WTC11 (cell line): ENCODE measurements around the gene GALNT9. TPM values are rescaled to one million over a fixed set of nuclear protein-coding genes. Genes with fewer than 3 reads are reported as not detected.

Source experiments
- ATAC-seq: fragments of 200-7000 bp; cut with Tn5 transposase; 2 replicates; pipeline ENCODE4 v1.10.0; 2021; ENCODE audit warnings: mild to moderate bottlenecking, moderate library complexity
- CTCF ChIA-PET: fragments of 300-600 bp; sonication (Branson Sonifier 250); formaldehyde crosslinking; loops from one replicate; lab custom pipeline; 2021; ENCODE audit warnings: antibody characterized with exemption; lab: Charles Lee
- POLR2A ChIA-PET: fragments of 350-600 bp; sonication (Branson Sonifier 250); formaldehyde crosslinking; loops from one replicate; lab custom pipeline; 2021; ENCODE audit warnings: antibody characterized with exemption; lab: Charles Lee
- DNase-seq: peaks from one replicate; pipeline ENCODE4 v3.0.0; 2021; ENCODE audit warnings: low spot score
- H3K27ac Mint-ChIP-seq: 2 replicates; pipeline ENCODE4 v1.8.0; 2021; ENCODE audit warnings: mixed read lengths
- H3K27me3 Mint-ChIP-seq: 2 replicates; pipeline ENCODE4 v1.8.0; 2021; ENCODE audit warnings: low read depth, mild to moderate bottlenecking, moderate library complexity, mixed read lengths
- H3K36me3 Mint-ChIP-seq: 2 replicates; pipeline ENCODE4 v1.8.0; 2021; ENCODE audit warnings: mixed read lengths
- H3K4me1 Mint-ChIP-seq: 2 replicates; pipeline ENCODE4 v1.8.0; 2022; ENCODE audit warnings: mixed read lengths
- H3K4me3 Mint-ChIP-seq: 2 replicates; pipeline ENCODE4 v1.8.0; 2021; ENCODE audit warnings: mild to moderate bottlenecking, moderate library complexity, mixed read lengths
- H3K9me3 Mint-ChIP-seq: 2 replicates; pipeline ENCODE4 v1.8.0; 2021; ENCODE audit warnings: mixed read lengths
- CBFB ChIP-seq: sonication (generic); formaldehyde crosslinking; IDR thresholded peaks from 2 replicates; pipeline ENCODE4 v1.8.1; 2022; ENCODE audit warnings: mild to moderate bottlenecking, low read depth, missing genetic modification reagents
- CREB1 ChIP-seq: sonication (generic); formaldehyde crosslinking; IDR thresholded peaks from 2 replicates; pipeline ENCODE4 v1.8.0; 2023; ENCODE audit warnings: mild to moderate bottlenecking, missing genetic modification reagents
- ELF4 ChIP-seq: sonication (generic); formaldehyde crosslinking; IDR thresholded peaks from 2 replicates; pipeline ENCODE4 v1.8.1; 2022; ENCODE audit warnings: low read depth, mild to moderate bottlenecking, moderate library complexity, missing genetic modification reagents
- EMX1 ChIP-seq: fragments of 250-450 bp; sonication (Bioruptor Pico); IDR thresholded peaks from 2 replicates; pipeline ENCODE4 v1.8.0; 2021; ENCODE audit warnings: mild to moderate bottlenecking
- FOXJ3 ChIP-seq: sonication (generic); formaldehyde crosslinking; IDR thresholded peaks from 2 replicates; pipeline ENCODE4 v1.9.0; 2021; ENCODE audit warnings: missing genetic modification reagents, mild to moderate bottlenecking, borderline replicate concordance
- FOXK1 ChIP-seq: sonication (generic); formaldehyde crosslinking; IDR thresholded peaks from 2 replicates; pipeline ENCODE4 v1.8.0; 2022; ENCODE audit warnings: mild to moderate bottlenecking, moderate library complexity, missing genetic modification reagents
- HMGA2 ChIP-seq: fragments of 250-450 bp; sonication (Bioruptor Pico); IDR thresholded peaks from 2 replicates; pipeline ENCODE4 v1.4.0; 2021; ENCODE audit warnings: mild to moderate bottlenecking, moderate library complexity
- JAZF1 ChIP-seq: fragments of 250-450 bp; sonication (Bioruptor Pico); IDR thresholded peaks from 2 replicates; pipeline ENCODE4 v1.9.0; 2021; ENCODE audit warnings: moderate library complexity, mild to moderate bottlenecking, inconsistent platforms
- NFE2L1 ChIP-seq: sonication (generic); formaldehyde crosslinking; IDR thresholded peaks from 2 replicates; pipeline ENCODE4 v1.8.1; 2023; ENCODE audit warnings: missing genetic modification reagents
- OVOL2 ChIP-seq: fragments of 250-450 bp; sonication (Bioruptor Pico); IDR thresholded peaks from 2 replicates; pipeline ENCODE4 v1.9.0; 2021; ENCODE audit warnings: mild to moderate bottlenecking, borderline replicate concordance
- PRRX2 ChIP-seq: fragments of 250-450 bp; sonication (Bioruptor Pico); IDR thresholded peaks from 2 replicates; pipeline ENCODE4 v1.8.0; 2021; ENCODE audit warnings: mild to moderate bottlenecking
- RELA ChIP-seq: sonication (generic); formaldehyde crosslinking; IDR thresholded peaks from 2 replicates; pipeline ENCODE4 v1.8.1; 2022; ENCODE audit warnings: missing genetic modification reagents, mild to moderate bottlenecking, borderline replicate concordance
- SMAD3 ChIP-seq: sonication (generic); formaldehyde crosslinking; IDR thresholded peaks from 2 replicates; pipeline ENCODE4 v1.8.0; 2022; ENCODE audit warnings: missing genetic modification reagents, mild to moderate bottlenecking, borderline replicate concordance
- ZBTB21 ChIP-seq: sonication (generic); formaldehyde crosslinking; IDR thresholded peaks from 2 replicates; pipeline ENCODE4 v1.8.1; 2023; ENCODE audit warnings: mild to moderate bottlenecking, missing genetic modification reagents, borderline replicate concordance
- ZNF219 ChIP-seq: sonication (generic); formaldehyde crosslinking; IDR thresholded peaks from 2 replicates; pipeline ENCODE4 v1.8.0; 2023; ENCODE audit warnings: missing genetic modification reagents, mild to moderate bottlenecking, borderline replicate concordance
- ZNF263 ChIP-seq: sonication (generic); formaldehyde crosslinking; IDR thresholded peaks from 2 replicates; pipeline ENCODE4 v1.8.1; 2022; ENCODE audit warnings: low read depth, mild to moderate bottlenecking, moderate library complexity, missing genetic modification reagents
- ZNF317 ChIP-seq: sonication (generic); formaldehyde crosslinking; IDR thresholded peaks from 2 replicates; pipeline ENCODE4 v1.8.1; 2023; ENCODE audit warnings: low read depth, mild to moderate bottlenecking, moderate library complexity, missing genetic modification reagents, borderline replicate concordance
- total RNA-seq: library from RNA; stranded (reverse); gene quantifications from 3 replicates; pipeline ENCODE4 v1.2.3, GENCODE V29; 2021
- TF ChIP-seq, protein P1 (sequence below): sonication (generic); formaldehyde crosslinking; IDR thresholded peaks from 2 replicates; pipeline ENCODE4 v1.8.1; 2023; ENCODE audit warnings: mild to moderate bottlenecking, missing genetic modification reagents
- TF ChIP-seq, protein P2 (sequence below): fragments of 250-450 bp; sonication (Bioruptor Pico); IDR thresholded peaks from 2 replicates; pipeline ENCODE4 v1.8.0; 2021; ENCODE audit warnings: mild to moderate bottlenecking
- TF ChIP-seq, protein P3 (sequence below): sonication (generic); formaldehyde crosslinking; IDR thresholded peaks from 2 replicates; pipeline ENCODE4 v1.8.0; 2022; ENCODE audit warnings: mild to moderate bottlenecking, missing genetic modification reagents
- TF ChIP-seq, protein P4 (sequence below): sonication (generic); formaldehyde crosslinking; IDR thresholded peaks from 2 replicates; pipeline ENCODE4 v1.8.1; 2022; ENCODE audit warnings: low read depth, mild to moderate bottlenecking, moderate library complexity, missing genetic modification reagents, borderline replicate concordance
- TF ChIP-seq, protein P5 (sequence below): sonication (generic); formaldehyde crosslinking; IDR thresholded peaks from 2 replicates; pipeline ENCODE4 v1.8.1; 2022; ENCODE audit warnings: missing genetic modification reagents, borderline replicate concordance
- TF ChIP-seq, protein P6 (sequence below): sonication (generic); formaldehyde crosslinking; IDR thresholded peaks from 2 replicates; pipeline ENCODE4 v1.8.0; 2023; ENCODE audit warnings: missing genetic modification reagents, mild to moderate bottlenecking, borderline replicate concordance

The GALNT9 gene
- total RNA-seq, 1 experiment from 2014 or later: 0.90 TPM

DNA sequence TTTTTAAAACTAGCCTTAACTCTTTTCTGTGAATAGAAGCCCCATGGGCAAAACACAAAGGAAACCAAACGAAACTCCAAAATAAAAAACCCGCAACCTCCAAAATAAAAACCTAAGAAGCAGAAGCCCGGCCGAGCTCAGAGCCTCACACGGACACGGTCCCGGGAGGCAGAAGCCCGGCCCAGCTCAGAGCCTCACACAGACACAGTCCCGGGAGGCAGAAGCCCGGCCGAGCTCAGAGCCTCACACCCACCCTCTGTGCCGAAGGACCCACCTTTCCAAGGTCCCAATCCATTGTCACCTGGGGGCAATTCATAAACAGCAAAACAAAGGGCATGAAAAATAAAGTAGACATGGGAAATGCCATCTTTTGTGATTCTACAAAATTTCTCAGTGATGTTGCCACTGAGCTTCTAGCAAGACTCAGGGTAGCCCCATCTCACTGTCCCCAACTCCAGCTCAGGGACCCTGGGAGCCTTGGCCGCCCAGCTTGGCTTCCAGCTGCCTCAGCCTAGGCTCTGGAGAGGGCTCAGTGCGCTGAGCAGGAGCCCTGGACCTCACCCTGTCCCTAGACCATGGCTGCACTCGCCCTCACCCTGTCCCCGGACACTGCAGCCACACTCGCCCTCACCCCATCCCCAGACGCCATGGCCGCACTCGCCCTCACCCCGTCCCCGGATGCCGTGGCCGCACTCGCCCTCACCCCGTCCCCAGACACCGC, 82.2 kb downstream of the GALNT9 start:
- peaks cover 6% of the 10 kb centered on the region; the same call in 1 of the 2 replicates for H3K9me3 Mint-ChIP-seq
- CTCF ChIA-PET: interaction anchor here (0.8 to 1.4 kb wide), 4 partner anchors 26 to 214 kb away, joined by 3 to 4 read pairs (median 3); no protein-coding TSS in a partner anchor
- TF ChIP-seq SMAD3 (CRISPR knock-in tag): no peak
- TF ChIP-seq JAZF1: no peak
- no peak for TF ChIP-seq HMGA2
- no peak for TF ChIP-seq CREB1 (CRISPR knock-in tag)
- no peak for TF ChIP-seq CBFB (CRISPR knock-in tag)
- no peak for TF ChIP-seq ZNF219 (CRISPR knock-in tag)
- TF ChIP-seq, protein P1, sequence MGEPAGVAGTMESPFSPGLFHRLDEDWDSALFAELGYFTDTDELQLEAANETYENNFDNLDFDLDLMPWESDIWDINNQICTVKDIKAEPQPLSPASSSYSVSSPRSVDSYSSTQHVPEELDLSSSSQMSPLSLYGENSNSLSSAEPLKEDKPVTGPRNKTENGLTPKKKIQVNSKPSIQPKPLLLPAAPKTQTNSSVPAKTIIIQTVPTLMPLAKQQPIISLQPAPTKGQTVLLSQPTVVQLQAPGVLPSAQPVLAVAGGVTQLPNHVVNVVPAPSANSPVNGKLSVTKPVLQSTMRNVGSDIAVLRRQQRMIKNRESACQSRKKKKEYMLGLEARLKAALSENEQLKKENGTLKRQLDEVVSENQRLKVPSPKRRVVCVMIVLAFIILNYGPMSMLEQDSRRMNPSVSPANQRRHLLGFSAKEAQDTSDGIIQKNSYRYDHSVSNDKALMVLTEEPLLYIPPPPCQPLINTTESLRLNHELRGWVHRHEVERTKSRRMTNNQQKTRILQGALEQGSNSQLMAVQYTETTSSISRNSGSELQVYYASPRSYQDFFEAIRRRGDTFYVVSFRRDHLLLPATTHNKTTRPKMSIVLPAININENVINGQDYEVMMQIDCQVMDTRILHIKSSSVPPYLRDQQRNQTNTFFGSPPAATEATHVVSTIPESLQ (CRISPR knock-in tag): no peak
- TF ChIP-seq, protein P2, sequence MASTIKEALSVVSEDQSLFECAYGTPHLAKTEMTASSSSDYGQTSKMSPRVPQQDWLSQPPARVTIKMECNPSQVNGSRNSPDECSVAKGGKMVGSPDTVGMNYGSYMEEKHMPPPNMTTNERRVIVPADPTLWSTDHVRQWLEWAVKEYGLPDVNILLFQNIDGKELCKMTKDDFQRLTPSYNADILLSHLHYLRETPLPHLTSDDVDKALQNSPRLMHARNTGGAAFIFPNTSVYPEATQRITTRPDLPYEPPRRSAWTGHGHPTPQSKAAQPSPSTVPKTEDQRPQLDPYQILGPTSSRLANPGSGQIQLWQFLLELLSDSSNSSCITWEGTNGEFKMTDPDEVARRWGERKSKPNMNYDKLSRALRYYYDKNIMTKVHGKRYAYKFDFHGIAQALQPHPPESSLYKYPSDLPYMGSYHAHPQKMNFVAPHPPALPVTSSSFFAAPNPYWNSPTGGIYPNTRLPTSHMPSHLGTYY (CRISPR knock-in tag): no peak
- TF ChIP-seq ELF4: no peak
- TF ChIP-seq FOXK1 (CRISPR knock-in tag): no peak
- TF ChIP-seq ZNF263 (CRISPR knock-in tag): no peak
- TF ChIP-seq OVOL2 (CRISPR knock-in tag): no peak
- TF ChIP-seq, protein P3, sequence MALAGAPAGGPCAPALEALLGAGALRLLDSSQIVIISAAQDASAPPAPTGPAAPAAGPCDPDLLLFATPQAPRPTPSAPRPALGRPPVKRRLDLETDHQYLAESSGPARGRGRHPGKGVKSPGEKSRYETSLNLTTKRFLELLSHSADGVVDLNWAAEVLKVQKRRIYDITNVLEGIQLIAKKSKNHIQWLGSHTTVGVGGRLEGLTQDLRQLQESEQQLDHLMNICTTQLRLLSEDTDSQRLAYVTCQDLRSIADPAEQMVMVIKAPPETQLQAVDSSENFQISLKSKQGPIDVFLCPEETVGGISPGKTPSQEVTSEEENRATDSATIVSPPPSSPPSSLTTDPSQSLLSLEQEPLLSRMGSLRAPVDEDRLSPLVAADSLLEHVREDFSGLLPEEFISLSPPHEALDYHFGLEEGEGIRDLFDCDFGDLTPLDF (CRISPR knock-in tag): no peak
- TF ChIP-seq EMX1 (CRISPR knock-in tag): no peak
- TF ChIP-seq, protein P4, sequence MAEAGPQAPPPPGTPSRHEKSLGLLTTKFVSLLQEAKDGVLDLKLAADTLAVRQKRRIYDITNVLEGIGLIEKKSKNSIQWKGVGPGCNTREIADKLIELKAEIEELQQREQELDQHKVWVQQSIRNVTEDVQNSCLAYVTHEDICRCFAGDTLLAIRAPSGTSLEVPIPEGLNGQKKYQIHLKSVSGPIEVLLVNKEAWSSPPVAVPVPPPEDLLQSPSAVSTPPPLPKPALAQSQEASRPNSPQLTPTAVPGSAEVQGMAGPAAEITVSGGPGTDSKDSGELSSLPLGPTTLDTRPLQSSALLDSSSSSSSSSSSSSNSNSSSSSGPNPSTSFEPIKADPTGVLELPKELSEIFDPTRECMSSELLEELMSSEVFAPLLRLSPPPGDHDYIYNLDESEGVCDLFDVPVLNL (CRISPR knock-in tag): no peak
- TF ChIP-seq PRRX2: no peak
- TF ChIP-seq, protein P5, sequence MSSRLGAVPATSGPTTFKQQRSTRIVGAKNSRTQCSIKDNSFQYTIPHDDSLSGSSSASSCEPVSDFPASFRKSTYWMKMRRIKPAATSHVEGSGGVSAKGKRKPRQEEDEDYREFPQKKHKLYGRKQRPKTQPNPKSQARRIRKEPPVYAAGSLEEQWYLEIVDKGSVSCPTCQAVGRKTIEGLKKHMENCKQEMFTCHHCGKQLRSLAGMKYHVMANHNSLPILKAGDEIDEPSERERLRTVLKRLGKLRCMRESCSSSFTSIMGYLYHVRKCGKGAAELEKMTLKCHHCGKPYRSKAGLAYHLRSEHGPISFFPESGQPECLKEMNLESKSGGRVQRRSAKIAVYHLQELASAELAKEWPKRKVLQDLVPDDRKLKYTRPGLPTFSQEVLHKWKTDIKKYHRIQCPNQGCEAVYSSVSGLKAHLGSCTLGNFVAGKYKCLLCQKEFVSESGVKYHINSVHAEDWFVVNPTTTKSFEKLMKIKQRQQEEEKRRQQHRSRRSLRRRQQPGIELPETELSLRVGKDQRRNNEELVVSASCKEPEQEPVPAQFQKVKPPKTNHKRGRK: no peak
- no peak for TF ChIP-seq FOXJ3 (CRISPR knock-in tag)

DNA sequence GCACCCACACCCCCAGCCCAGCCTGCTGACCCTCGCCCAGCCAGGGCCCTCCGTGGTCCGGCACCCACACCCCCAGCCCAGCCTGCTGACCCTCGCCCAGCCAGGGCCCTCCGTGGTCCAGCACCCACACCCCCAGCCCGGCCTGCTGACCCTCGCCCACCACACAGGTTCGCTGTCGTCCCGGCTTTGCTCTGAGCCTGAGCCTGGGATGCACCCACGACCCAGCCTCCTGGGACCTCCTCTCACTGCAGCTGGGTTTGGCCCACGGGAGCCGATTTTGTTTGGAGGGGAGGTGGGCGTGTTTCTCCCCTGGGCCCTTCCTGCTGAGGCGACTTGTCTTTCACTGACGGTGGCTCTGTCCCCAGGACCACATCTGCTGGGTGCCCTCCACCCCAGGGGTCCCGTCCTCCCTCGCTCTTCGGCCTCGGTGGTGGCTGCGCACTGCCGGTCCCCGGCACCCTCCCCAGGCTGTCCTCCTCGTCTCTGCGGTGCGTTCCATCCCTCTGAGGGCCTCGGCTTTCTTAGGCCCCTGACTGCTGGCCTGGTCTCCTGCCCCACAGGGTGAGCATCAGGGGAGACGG, 83.8 kb downstream of the GALNT9 start:
- H3K27me3 Mint-ChIP-seq: peaks cover 12% of the 10 kb centered on the region
- no peak for ATAC-seq
- ChIA-PET POLR2A (no interaction called here), CTCF (no interaction called here)
- no peak for DNase-seq
- no peaks in the 10 kb centered on the region for H3K36me3 Mint-ChIP-seq
- H3K4me1 Mint-ChIP-seq: no peaks in the 10 kb centered on the region
- H3K4me3 Mint-ChIP-seq: no peak overlapping the region
- H3K27ac Mint-ChIP-seq: no peak overlapping the region
- H3K9me3 Mint-ChIP-seq: peaks cover 6% of the 10 kb centered on the region; the same call in 1 of the 2 replicates
- no peak for TF ChIP-seq ZBTB21 (CRISPR knock-in tag)
- no peak for TF ChIP-seq ZNF317 (CRISPR knock-in tag)
- no peak for TF ChIP-seq NFE2L1
- TF ChIP-seq, protein P6, sequence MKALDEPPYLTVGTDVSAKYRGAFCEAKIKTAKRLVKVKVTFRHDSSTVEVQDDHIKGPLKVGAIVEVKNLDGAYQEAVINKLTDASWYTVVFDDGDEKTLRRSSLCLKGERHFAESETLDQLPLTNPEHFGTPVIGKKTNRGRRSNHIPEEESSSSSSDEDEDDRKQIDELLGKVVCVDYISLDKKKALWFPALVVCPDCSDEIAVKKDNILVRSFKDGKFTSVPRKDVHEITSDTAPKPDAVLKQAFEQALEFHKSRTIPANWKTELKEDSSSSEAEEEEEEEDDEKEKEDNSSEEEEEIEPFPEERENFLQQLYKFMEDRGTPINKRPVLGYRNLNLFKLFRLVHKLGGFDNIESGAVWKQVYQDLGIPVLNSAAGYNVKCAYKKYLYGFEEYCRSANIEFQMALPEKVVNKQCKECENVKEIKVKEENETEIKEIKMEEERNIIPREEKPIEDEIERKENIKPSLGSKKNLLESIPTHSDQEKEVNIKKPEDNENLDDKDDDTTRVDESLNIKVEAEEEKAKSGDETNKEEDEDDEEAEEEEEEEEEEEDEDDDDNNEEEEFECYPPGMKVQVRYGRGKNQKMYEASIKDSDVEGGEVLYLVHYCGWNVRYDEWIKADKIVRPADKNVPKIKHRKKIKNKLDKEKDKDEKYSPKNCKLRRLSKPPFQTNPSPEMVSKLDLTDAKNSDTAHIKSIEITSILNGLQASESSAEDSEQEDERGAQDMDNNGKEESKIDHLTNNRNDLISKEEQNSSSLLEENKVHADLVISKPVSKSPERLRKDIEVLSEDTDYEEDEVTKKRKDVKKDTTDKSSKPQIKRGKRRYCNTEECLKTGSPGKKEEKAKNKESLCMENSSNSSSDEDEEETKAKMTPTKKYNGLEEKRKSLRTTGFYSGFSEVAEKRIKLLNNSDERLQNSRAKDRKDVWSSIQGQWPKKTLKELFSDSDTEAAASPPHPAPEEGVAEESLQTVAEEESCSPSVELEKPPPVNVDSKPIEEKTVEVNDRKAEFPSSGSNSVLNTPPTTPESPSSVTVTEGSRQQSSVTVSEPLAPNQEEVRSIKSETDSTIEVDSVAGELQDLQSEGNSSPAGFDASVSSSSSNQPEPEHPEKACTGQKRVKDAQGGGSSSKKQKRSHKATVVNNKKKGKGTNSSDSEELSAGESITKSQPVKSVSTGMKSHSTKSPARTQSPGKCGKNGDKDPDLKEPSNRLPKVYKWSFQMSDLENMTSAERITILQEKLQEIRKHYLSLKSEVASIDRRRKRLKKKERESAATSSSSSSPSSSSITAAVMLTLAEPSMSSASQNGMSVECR (CRISPR knock-in tag): no peak
- TF ChIP-seq RELA (CRISPR knock-in tag): no peak

More for the DNA sequence above, 82.2 kb downstream of the GALNT9 start:
- POLR2A ChIA-PET: no interaction called here
- Mint-ChIP-seq H3K27me3 (peaks cover 17% of the 10 kb centered on the region), H3K4me3 (no peak overlapping the region), H3K4me1 (no peaks in the 10 kb centered on the region), H3K36me3 (no peaks in the 10 kb centered on the region), H3K27ac (no peak overlapping the region)
- no peak for ATAC-seq
- DNase-seq: no peak
